ENCODE data around the gene DUOX1. TPM values are rescaled to one million over a fixed set of nuclear protein-coding genes. Genes with fewer than 3 reads are reported as not detected.

The DUOX1 gene
- total and polyA plus RNA-seq, 2 donors (not counting 1 experiment from before 2014, with no cell fraction given), result 0.27 TPM; not detected in 1

GRCh38 chr15:45091576-45091975, 38.2 kb upstream of the DUOX1 start:
- Mint-ChIP-seq H3K9me3 (ENCODE audit: insufficient read depth) (no peaks in the 10 kb centered on the region), H3K4me3 (no peak overlapping the region), H3K4me1 (no peaks in the 10 kb centered on the region), H3K27ac (no peak overlapping the region), H3K27me3 (peaks cover 42% of the 10 kb centered on the region)
- no peak overlapping the region for H2AFZ ChIP-seq (ENCODE audit: insufficient read depth, low read depth, low read length, poor library complexity, severe bottlenecking)
- no peak overlapping the region for H3K9ac ChIP-seq (ENCODE audit: low read length)
- no peaks in the 10 kb centered on the region for H3K9me3 ChIP-seq (ENCODE audit: control extremely low read depth in 1 of 3, control insufficient read depth in 2 of 3, insufficient read depth in 1 of 3, low read length in 2 of 3)
- no peaks in the 10 kb centered on the region for H3K36me3 ChIP-seq (replicated peaks in 1 of 2; ENCODE audit: control extremely low read depth in 1 of 2, control insufficient read depth in 1 of 2, extremely low read depth in 1 of 2, insufficient read depth in 2 of 2, low read length in 1 of 2)
- POLR2A ChIA-PET, result no interaction called here
- H3K4me3 ChIP-seq (ENCODE audit: control extremely low read depth in 1 of 5, extremely low read depth in 1 of 5, insufficient read depth in 1 of 5, low read depth in 2 of 5, low read length in 4 of 5), result no peak overlapping the region
- H4K20me1 ChIP-seq (ENCODE audit: control insufficient read depth, insufficient read depth, low read length, poor library complexity, severe bottlenecking), result no peaks in the 10 kb centered on the region
- ATAC-seq (ENCODE audit: low read depth), result no peak
- no peak overlapping the region for H3K27ac ChIP-seq (ENCODE audit: low read length in 2 of 2)
- no peak for DNase-seq
- peaks cover 0 to 12% (median 4%) of the 10 kb centered on the region in 4 experiments for H3K27me3 ChIP-seq (replicated peaks in 1 of 4; ENCODE audit: control extremely low read depth in 1 of 4, control insufficient read depth in 3 of 4, insufficient read depth in 4 of 4, low read length in 3 of 4)
- H3K4me2 ChIP-seq (replicated peaks; ENCODE audit: low read depth, low read length, poor library complexity, severe bottlenecking), result no peak overlapping the region
- TF ChIP-seq EZH2 (IDR thresholded peaks at IDR 0.05; ENCODE audit: borderline replicate concordance, insufficient read depth, low read depth, low read length, poor library complexity, severe bottlenecking) (no peak), CTCF (IDR thresholded peaks at IDR 0.05) (no peak)
- intact Hi-C loops (cut with micrococcal nuclease), result no loop called here
- CTCF ChIA-PET, result no interaction called here
- WGBS (ENCODE audit: insufficient coverage), result 100% methylated on average over 2 of the region's 2 CpGs
- no peaks in the 10 kb centered on the region for H3K4me1 ChIP-seq (ENCODE audit: control insufficient read depth in 2 of 2, insufficient read depth in 2 of 2, low read length in 2 of 2)
- no peaks in the 10 kb centered on the region for H3K79me2 ChIP-seq (ENCODE audit: control insufficient read depth, insufficient read depth, low read length)

- no peaks in the 10 kb centered on the region for H3K36me3 ChIP-seq (replicated peaks in 1 of 2; ENCODE audit: control extremely low read depth in 1 of 2, control insufficient read depth in 1 of 2, extremely low read depth in 1 of 2, insufficient read depth in 2 of 2, low read length in 1 of 2)
- no peaks in the 10 kb centered on the region for H3K4me1 ChIP-seq (ENCODE audit: control insufficient read depth in 2 of 2, insufficient read depth in 2 of 2, low read length in 2 of 2)
- no peak overlapping the region for H3K4me2 ChIP-seq (replicated peaks; ENCODE audit: low read depth, low read length, poor library complexity, severe bottlenecking)
- no peaks in the 10 kb centered on the region for H3K9me3 Mint-ChIP-seq (ENCODE audit: insufficient read depth)
- H3K27ac Mint-ChIP-seq, result no peak overlapping the region
- no peak overlapping the region for H2AFZ ChIP-seq (ENCODE audit: insufficient read depth, low read depth, low read length, poor library complexity, severe bottlenecking)
- peaks cover 31% of the 10 kb centered on the region for H3K27me3 Mint-ChIP-seq
- no peak overlapping the region for H3K9ac ChIP-seq (ENCODE audit: low read length)
- DNase-seq (no peak), ATAC-seq (ENCODE audit: low read depth) (no peak)
- H3K4me1 Mint-ChIP-seq, result no peaks in the 10 kb centered on the region
- no peaks in the 10 kb centered on the region for H3K79me2 ChIP-seq (ENCODE audit: control insufficient read depth, insufficient read depth, low read length)
- no peak overlapping the region for H3K4me3 Mint-ChIP-seq
- WGBS (ENCODE audit: insufficient coverage), result 98% methylated on average over 4 of the region's 4 CpGs
- POLR2A ChIA-PET, result no interaction called here
- intact Hi-C loops (cut with micrococcal nuclease), result no loop called here
- TF ChIP-seq EZH2 (IDR thresholded peaks at IDR 0.05; ENCODE audit: borderline replicate concordance, insufficient read depth, low read depth, low read length, poor library complexity, severe bottlenecking) (no peak), CTCF (IDR thresholded peaks at IDR 0.05) (no peak)
- H3K27ac ChIP-seq (ENCODE audit: low read length in 2 of 2), result no peak overlapping the region
- CTCF ChIA-PET, result interaction anchor here (0.9 kb wide), 1 partner anchor 9 kb away, joined by 3 read pairs; no protein-coding TSS in a partner anchor
- H3K9me3 ChIP-seq (ENCODE audit: control extremely low read depth in 1 of 3, control insufficient read depth in 2 of 3, insufficient read depth in 1 of 3, low read length in 2 of 3), result no peaks in the 10 kb centered on the region
- H3K27me3 ChIP-seq (replicated peaks in 1 of 4; ENCODE audit: control extremely low read depth in 1 of 4, control insufficient read depth in 3 of 4, insufficient read depth in 4 of 4, low read length in 3 of 4), result peaks cover 0 to 5% (median 4%) of the 10 kb centered on the region in 4 experiments
- no peak overlapping the region for H3K4me3 ChIP-seq (ENCODE audit: control extremely low read depth in 1 of 5, extremely low read depth in 1 of 5, insufficient read depth in 1 of 5, low read depth in 2 of 5, low read length in 4 of 5)
- no peaks in the 10 kb centered on the region for H4K20me1 ChIP-seq (ENCODE audit: control insufficient read depth, insufficient read depth, low read length, poor library complexity, severe bottlenecking)
Measured at GRCh38 chr15:45093013-45093412, 36.8 kb upstream of the DUOX1 start.
